HEK293T (cell line): ENCODE data around the gene ADK.

Experiments
- ARNT ChIP-seq: fragments of 450-650 bp; IDR thresholded peaks from 2 replicates; pipeline ENCODE4 v1.6.1; 2017; ENCODE audit warnings: mild to moderate bottlenecking
- BHLHE40 ChIP-seq: fragments of 450-650 bp; IDR thresholded peaks from 2 replicates; pipeline ENCODE4 v1.6.1; 2016; ENCODE audit warnings: mild to moderate bottlenecking, moderate library complexity, borderline replicate concordance
- CTBP1 ChIP-seq: fragments of 450-650 bp; IDR thresholded peaks from 2 replicates; pipeline ENCODE4 v1.6.1; 2016; ENCODE audit warnings: borderline replicate concordance
- ELF4 ChIP-seq: fragments of 450-650 bp; IDR thresholded peaks from 2 replicates; pipeline ENCODE4 v1.6.1; 2017; ENCODE audit warnings: antibody characterized with exemption
- FOXA1 ChIP-seq: fragments of 450-650 bp; IDR thresholded peaks from 2 replicates; pipeline ENCODE4 v1.6.1; 2016; ENCODE audit warnings: mild to moderate bottlenecking
- FOXK2 ChIP-seq: fragments of 450-650 bp; IDR thresholded peaks from 2 replicates; pipeline ENCODE4 v1.6.1; 2016; ENCODE audit warnings: mild to moderate bottlenecking
- FOXM1 ChIP-seq: fragments of 450-650 bp; IDR thresholded peaks from 2 replicates; pipeline ENCODE4 v1.6.1; 2017; ENCODE audit warnings: mild to moderate bottlenecking, borderline replicate concordance
- L3MBTL2 ChIP-seq: fragments of 450-650 bp; conservative IDR thresholded peaks from 2 replicates; pipeline ENCODE4 v1.6.1; 2016; ENCODE audit warnings: mild to moderate bottlenecking
- LEF1 ChIP-seq: fragments of 450-650 bp; IDR thresholded peaks from 2 replicates; pipeline ENCODE4 v1.6.1; 2017; ENCODE audit warnings: mild to moderate bottlenecking, borderline replicate concordance
- NFRKB ChIP-seq: fragments of 450-650 bp; IDR thresholded peaks from 2 replicates; pipeline ENCODE4 v1.6.1; 2016; ENCODE audit warnings: mild to moderate bottlenecking, moderate library complexity
- SP1 ChIP-seq: fragments of 450-650 bp; IDR thresholded peaks from 2 replicates; pipeline ENCODE4 v1.6.1; 2017
- SUZ12 ChIP-seq: fragments of 450-650 bp; IDR thresholded peaks from 2 replicates; pipeline ENCODE4 v1.6.1; 2016; ENCODE audit warnings: mild to moderate bottlenecking
- TARDBP ChIP-seq: fragments of 450-650 bp; IDR thresholded peaks from 2 replicates; pipeline ENCODE4 v1.6.1; 2016
- ZNF384 ChIP-seq: fragments of 450-650 bp; IDR thresholded peaks from 2 replicates; pipeline ENCODE4 v1.6.1; 2016

- TF ChIP-seq FOXA1 = no peak
- no peak for TF ChIP-seq NFRKB
- TF ChIP-seq FOXK2 = no peak
- no peak for TF ChIP-seq SP1
- TF ChIP-seq SUZ12 = no peak
- no peak for TF ChIP-seq LEF1
- no peak for TF ChIP-seq FOXM1
- no peak for TF ChIP-seq ZNF384
- TF ChIP-seq CTBP1 = no peak
- TF ChIP-seq TARDBP = no peak
- no peak for TF ChIP-seq ELF4
- no peak for TF ChIP-seq BHLHE40
- TF ChIP-seq ARNT = no peak
- TF ChIP-seq L3MBTL2 = no peak
Measured at GRCh38 chr10:74620626-74621025, 469.6 kb downstream of the ADK start.
